ENCODE results near the gene AGFG1. TPM values are rescaled to one million over a fixed set of nuclear protein-coding genes. Genes with fewer than 3 reads are reported as not detected.

AGFG1 gene
- total RNA-seq, 1 experiment from 2014 or later, result 109 TPM

DNA sequence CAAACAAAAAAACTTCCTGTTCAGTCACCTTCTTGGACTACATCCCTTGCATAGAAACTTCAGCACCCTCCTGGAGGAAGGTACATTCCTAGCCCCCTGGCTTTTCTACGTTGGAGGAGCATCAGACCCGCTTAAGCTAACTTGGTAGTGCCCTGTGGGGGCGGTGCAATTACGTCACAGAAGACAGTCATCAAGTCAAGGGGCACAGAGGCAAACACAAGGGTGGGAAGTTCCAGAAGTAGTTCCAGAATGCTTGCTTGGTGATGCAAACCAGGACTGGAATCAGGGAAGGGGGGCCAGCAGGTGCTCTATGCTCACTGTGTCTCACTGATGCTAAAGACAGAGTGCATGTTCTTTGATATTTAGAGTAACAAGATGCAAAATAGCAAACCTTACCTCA is 15.2 kb upstream of the AGFG1 start:
- Histone ChIP-seq H3T11ph (ENCODE audit: low read length) (no peak overlapping the region), H2AFZ (ENCODE audit: low read length) (no peak overlapping the region)

More for the DNA sequence above, 15.2 kb upstream of the AGFG1 start:
- no peaks in the 10 kb centered on the region for H3K79me2 ChIP-seq (ENCODE audit: insufficient read depth, low read length)
- WGBS (ENCODE audit: extremely low coverage, insufficient read length, low lambda C conversion rate), result no CpG with 5 or more reads among the region's 4 CpGs
- H3K9me3 ChIP-seq (ENCODE audit: control insufficient read depth, low read depth, low read length), result no peaks in the 10 kb centered on the region
- no peaks in the 10 kb centered on the region for H3K27me3 Mint-ChIP-seq (ENCODE audit: low read depth)
- no peak overlapping the region for H3K14ac ChIP-seq (ENCODE audit: insufficient read depth, low read length)
- H3K27ac Mint-ChIP-seq, result no peak overlapping the region
- no peak for DNase-seq
- no peaks in the 10 kb centered on the region for H3K27me3 ChIP-seq (ENCODE audit: insufficient read depth, low read length)
- H2BK12ac ChIP-seq (ENCODE audit: insufficient read length, low read depth, low read length), result no peak overlapping the region
- H4K8ac ChIP-seq (replicated peaks; ENCODE audit: insufficient read length, low read depth, low read length), result no peak overlapping the region
- TF ChIP-seq, protein P1, sequence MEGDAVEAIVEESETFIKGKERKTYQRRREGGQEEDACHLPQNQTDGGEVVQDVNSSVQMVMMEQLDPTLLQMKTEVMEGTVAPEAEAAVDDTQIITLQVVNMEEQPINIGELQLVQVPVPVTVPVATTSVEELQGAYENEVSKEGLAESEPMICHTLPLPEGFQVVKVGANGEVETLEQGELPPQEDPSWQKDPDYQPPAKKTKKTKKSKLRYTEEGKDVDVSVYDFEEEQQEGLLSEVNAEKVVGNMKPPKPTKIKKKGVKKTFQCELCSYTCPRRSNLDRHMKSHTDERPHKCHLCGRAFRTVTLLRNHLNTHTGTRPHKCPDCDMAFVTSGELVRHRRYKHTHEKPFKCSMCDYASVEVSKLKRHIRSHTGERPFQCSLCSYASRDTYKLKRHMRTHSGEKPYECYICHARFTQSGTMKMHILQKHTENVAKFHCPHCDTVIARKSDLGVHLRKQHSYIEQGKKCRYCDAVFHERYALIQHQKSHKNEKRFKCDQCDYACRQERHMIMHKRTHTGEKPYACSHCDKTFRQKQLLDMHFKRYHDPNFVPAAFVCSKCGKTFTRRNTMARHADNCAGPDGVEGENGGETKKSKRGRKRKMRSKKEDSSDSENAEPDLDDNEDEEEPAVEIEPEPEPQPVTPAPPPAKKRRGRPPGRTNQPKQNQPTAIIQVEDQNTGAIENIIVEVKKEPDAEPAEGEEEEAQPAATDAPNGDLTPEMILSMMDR (conservative IDR thresholded peaks at IDR 0.05), result no peak
- no peaks in the 10 kb centered on the region for H3K23me2 ChIP-seq (ENCODE audit: insufficient read length, low read depth, low read length, poor library complexity, severe bottlenecking)
- no peak overlapping the region for H4K5ac ChIP-seq (ENCODE audit: insufficient read length, low read depth, low read length)
- no peak overlapping the region for H3K18ac ChIP-seq (ENCODE audit: insufficient read length, low read depth, low read length)
- H2AK5ac ChIP-seq (ENCODE audit: insufficient read length, low read length), result no peak overlapping the region
- H2BK120ac ChIP-seq (ENCODE audit: low read depth, low read length, poor library complexity, severe bottlenecking), result no peak overlapping the region
- H3K56ac ChIP-seq (ENCODE audit: insufficient read length, low read depth, low read length), result no peak overlapping the region
- H3K27ac ChIP-seq (ENCODE audit: insufficient read length, low read depth, low read length), result no peak overlapping the region
- peaks cover 12 to 15% of the 10 kb centered on the region in 2 experiments for H3K4me1 Mint-ChIP-seq
- H3K23ac ChIP-seq (ENCODE audit: insufficient read length, low read depth, low read length), result no peak overlapping the region
- no peaks in the 10 kb centered on the region for H3K79me1 ChIP-seq (ENCODE audit: insufficient read depth, low read depth, low read length, poor library complexity, severe bottlenecking)
- H3K4me3 Mint-ChIP-seq, result no peak overlapping the region
- no peak overlapping the region for H3K4ac ChIP-seq (ENCODE audit: low read depth, low read length)
- no peak overlapping the region for H4K91ac ChIP-seq (ENCODE audit: insufficient read length, low read depth, low read length)
- no peaks in the 10 kb centered on the region; the same call in 1 of the 2 replicates for H3K4me1 ChIP-seq (ENCODE audit: insufficient read depth, low read length)
- H2BK20ac ChIP-seq (ENCODE audit: low read depth, low read length, poor library complexity, severe bottlenecking), result no peak overlapping the region
- H3K9me3 Mint-ChIP-seq, result no peaks in the 10 kb centered on the region
- no peaks in the 10 kb centered on the region for H3K36me3 Mint-ChIP-seq (ENCODE audit: insufficient read depth in 1 of 3, low read depth in 3 of 3)
- H2BK15ac ChIP-seq (ENCODE audit: low read depth, low read length), result no peak overlapping the region
- H4K20me1 ChIP-seq (ENCODE audit: control insufficient read depth, insufficient read depth, insufficient read length), result no peaks in the 10 kb centered on the region
- no peak overlapping the region for H3K9ac ChIP-seq (ENCODE audit: extremely low read depth, insufficient read length, low read length)
- H3K4me2 ChIP-seq (ENCODE audit: insufficient read depth, insufficient read length, low read length), result no peak overlapping the region
- no peak overlapping the region for H2BK5ac ChIP-seq (ENCODE audit: insufficient read length, low read length)

Measured in H9 (cell line).